Neural cell (in vitro differentiated cells): Measurements from ENCODE around the gene ZNF586. TPM values are rescaled to one million over a fixed set of nuclear protein-coding genes. Genes with fewer than 3 reads are reported as not detected.
"Not testable (repeated sequence)": the region's sequence is repeated elsewhere in the genome, so short reads cannot be mapped to it uniquely, and the experiment has no call there.

Source experiments
- H2AFZ ChIP-seq: fragments of 200-600, 300-800 bp; sonication (generic), shearing (Covaris generic); 2 replicates; pipeline ENCODE4 v1.6.0; 2014; ENCODE audit warnings: low read depth, mild to moderate bottlenecking, antibody characterized with exemption, low read length, moderate library complexity
- H3F3A ChIP-seq: fragments of 200-600 bp; shearing (Covaris generic); 2 replicates; pipeline ENCODE4 v1.6.1; 2016; ENCODE audit warnings: mild to moderate bottlenecking, moderate library complexity, mixed read lengths, antibody characterized with exemption, low read length; ENCODE audit not compliant: insufficient read depth, poor library complexity, severe bottlenecking
- H3K27ac ChIP-seq: fragments of 200-600, 300-800 bp; sonication (generic), shearing (Covaris generic); 2 replicates; pipeline ENCODE4 v1.5.1; 2014; ENCODE audit warnings: mild to moderate bottlenecking, low read length, moderate library complexity
- H3K27me3 ChIP-seq: fragments of 300-800, 200-600 bp; sonication (generic), shearing (Covaris generic); 2 replicates; pipeline ENCODE4 v1.6.0; 2014; ENCODE audit warnings: mild to moderate bottlenecking, low read depth, low read length, moderate library complexity; ENCODE audit not compliant: insufficient read depth
- H3K36me3 ChIP-seq: fragments of 300-800, 200-600 bp; sonication (generic), shearing (Covaris generic); 2 replicates; pipeline ENCODE4 v1.5.1; 2014; ENCODE audit warnings: mild to moderate bottlenecking, antibody characterized with exemption, low read length, moderate library complexity; ENCODE audit not compliant: insufficient read depth
- H3K4me2 ChIP-seq: fragments of 300-800, 200-600 bp; sonication (generic), shearing (Covaris generic); 2 replicates; pipeline ENCODE4 v1.6.0; 2014; ENCODE audit warnings: mild to moderate bottlenecking, low read length
- H3K4me3 ChIP-seq: fragments of 300-800, 200-600 bp; sonication (generic), shearing (Covaris generic); 2 replicates; pipeline ENCODE4 v1.5.1; 2014; ENCODE audit warnings: mild to moderate bottlenecking, low read length, moderate library complexity
- H3K79me2 ChIP-seq: fragments of 200-600 bp; shearing (Covaris generic); replicated peaks from 2 replicates; pipeline ENCODE4 v1.6.0; 2014; ENCODE audit warnings: mild to moderate bottlenecking, low read length, moderate library complexity; ENCODE audit not compliant: insufficient read depth
- H3K9ac ChIP-seq: fragments of 300-800, 200-600 bp; sonication (generic), shearing (Covaris generic); 2 replicates; pipeline ENCODE4 v1.6.1; 2016; ENCODE audit warnings: mild to moderate bottlenecking, low read length, mixed read lengths
- H3K9me2 ChIP-seq: fragments of 200-600 bp; shearing (Covaris generic); 2 replicates; pipeline ENCODE4 v1.6.1; 2016; ENCODE audit warnings: mild to moderate bottlenecking, low read length, mixed read lengths; ENCODE audit not compliant: insufficient read depth
- H3K9me3 ChIP-seq: fragments of 200-600, 300-800 bp; sonication (generic), shearing (Covaris generic); 2 replicates; pipeline ENCODE4 v1.6.1; 2016; ENCODE audit warnings: mild to moderate bottlenecking, mixed run types, low read length, moderate library complexity, mixed read lengths
- H4K20me1 ChIP-seq: fragments of 200-600 bp; shearing (Covaris generic); 2 replicates; pipeline ENCODE4 v1.6.1; 2016; ENCODE audit warnings: mild to moderate bottlenecking, mixed run types; ENCODE audit not compliant: insufficient read depth
- EP300 ChIP-seq: fragments of 450-650 bp; conservative IDR thresholded peaks from 2 replicates; pipeline ENCODE4 v1.6.1; 2014; ENCODE audit warnings: antibody characterized with exemption, mild to moderate bottlenecking, moderate library complexity; ENCODE audit not compliant: poor library complexity, severe bottlenecking
- EZH2 ChIP-seq: fragments of 200-600, 300-800 bp; shearing (Covaris generic), sonication (generic); IDR thresholded peaks from 2 replicates; pipeline ENCODE4 v1.6.1; 2014; ENCODE audit warnings: antibody characterized with exemption, low read length, borderline replicate concordance, mild to moderate bottlenecking; ENCODE audit not compliant: insufficient read depth, poor library complexity, severe bottlenecking
- MXI1 ChIP-seq: fragments of 450-650 bp; conservative IDR thresholded peaks from 2 replicates; pipeline ENCODE4 v1.6.1; 2014; ENCODE audit warnings: antibody characterized with exemption, mild to moderate bottlenecking; ENCODE audit not compliant: poor library complexity, severe bottlenecking
- POLR2AphosphoS5 ChIP-seq: IDR thresholded peaks from 2 replicates; pipeline ENCODE4 v1.6.1; 2012
- RAD21 ChIP-seq: fragments of 450-650 bp; conservative IDR thresholded peaks from 2 replicates; pipeline ENCODE4 v1.6.1; 2014; ENCODE audit warnings: antibody characterized with exemption, mild to moderate bottlenecking, moderate library complexity
- REST ChIP-seq: IDR thresholded peaks from 2 replicates; pipeline ENCODE4 v1.6.1; 2012; ENCODE audit warnings: borderline replicate concordance
- SMC3 ChIP-seq: fragments of 450-650 bp; conservative IDR thresholded peaks from 2 replicates; pipeline ENCODE4 v1.6.1; 2014; ENCODE audit warnings: antibody characterized with exemption, mild to moderate bottlenecking, moderate library complexity; ENCODE audit not compliant: poor library complexity
- TAF1 ChIP-seq: IDR thresholded peaks from 2 replicates; pipeline ENCODE4 v1.6.1; 2012; ENCODE audit warnings: low read depth
- polyA plus RNA-seq: library from polyadenylated mRNA; depleted of rRNA; stranded (reverse); fragments of >200 nt; gene quantifications from 2 replicates; pipeline ENCODE4 v1.2.3, GENCODE V29; 2014
- TF ChIP-seq, protein P1 (sequence below): fragments of 450-650 bp; IDR thresholded peaks from 2 replicates; pipeline ENCODE4 v1.5.1; 2014; ENCODE audit warnings: antibody characterized with exemption, mild to moderate bottlenecking, moderate library complexity; ENCODE audit not compliant: poor library complexity, severe bottlenecking

The ZNF586 gene
- polyA plus RNA-seq, 1 donor from 2014 or later = 22.0 TPM

DNA sequence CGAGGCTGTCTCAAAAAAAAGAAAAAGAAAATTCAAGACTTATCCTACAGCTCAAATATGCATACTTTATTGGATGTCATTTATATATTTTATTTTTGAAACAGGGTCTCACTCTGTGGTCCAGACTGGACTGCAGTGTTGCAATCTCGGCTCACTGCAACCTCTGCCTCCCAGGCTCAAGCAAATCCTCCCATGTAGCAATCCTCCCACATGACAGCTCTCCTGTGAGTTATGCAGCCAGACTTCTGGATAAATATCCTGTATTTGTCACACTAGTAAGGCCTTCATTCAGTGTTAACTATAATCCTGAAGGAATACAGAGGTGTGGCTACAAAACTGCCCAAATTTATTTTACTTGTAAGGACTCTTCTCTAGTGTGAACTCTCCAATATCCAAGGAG, 38.1 kb downstream of the ZNF586 start:
- H3F3A ChIP-seq = peaks cover 3% of the 10 kb centered on the region

GRCh38 chr19:57810410-57811295, 41.2 kb downstream of the ZNF586 start:
- H3K36me3 ChIP-seq, H3K27me3 ChIP-seq, H3K4me2 ChIP-seq, H3K79me2 ChIP-seq, H3K9me3 ChIP-seq, H2AFZ ChIP-seq, H3K9me2 ChIP-seq, H3K9ac ChIP-seq, H3F3A ChIP-seq, H3K27ac ChIP-seq, H4K20me1 ChIP-seq, H3K4me3 ChIP-seq: not testable (repeated sequence)

More for the DNA sequence above, 38.1 kb downstream of the ZNF586 start:
- H3K36me3 ChIP-seq = no peaks in the 10 kb centered on the region
- peaks cover 4% of the 10 kb centered on the region for H3K79me2 ChIP-seq
- no peak for TF ChIP-seq REST
- no peak for TF ChIP-seq EP300
- TF ChIP-seq MXI1 = no peak
- TF ChIP-seq SMC3 = no peak
- no peak for TF ChIP-seq EZH2
- TF ChIP-seq, protein P1, sequence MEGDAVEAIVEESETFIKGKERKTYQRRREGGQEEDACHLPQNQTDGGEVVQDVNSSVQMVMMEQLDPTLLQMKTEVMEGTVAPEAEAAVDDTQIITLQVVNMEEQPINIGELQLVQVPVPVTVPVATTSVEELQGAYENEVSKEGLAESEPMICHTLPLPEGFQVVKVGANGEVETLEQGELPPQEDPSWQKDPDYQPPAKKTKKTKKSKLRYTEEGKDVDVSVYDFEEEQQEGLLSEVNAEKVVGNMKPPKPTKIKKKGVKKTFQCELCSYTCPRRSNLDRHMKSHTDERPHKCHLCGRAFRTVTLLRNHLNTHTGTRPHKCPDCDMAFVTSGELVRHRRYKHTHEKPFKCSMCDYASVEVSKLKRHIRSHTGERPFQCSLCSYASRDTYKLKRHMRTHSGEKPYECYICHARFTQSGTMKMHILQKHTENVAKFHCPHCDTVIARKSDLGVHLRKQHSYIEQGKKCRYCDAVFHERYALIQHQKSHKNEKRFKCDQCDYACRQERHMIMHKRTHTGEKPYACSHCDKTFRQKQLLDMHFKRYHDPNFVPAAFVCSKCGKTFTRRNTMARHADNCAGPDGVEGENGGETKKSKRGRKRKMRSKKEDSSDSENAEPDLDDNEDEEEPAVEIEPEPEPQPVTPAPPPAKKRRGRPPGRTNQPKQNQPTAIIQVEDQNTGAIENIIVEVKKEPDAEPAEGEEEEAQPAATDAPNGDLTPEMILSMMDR = no peak
- no peak for TF ChIP-seq TAF1
- TF ChIP-seq POLR2AphosphoS5 = no peak
- TF ChIP-seq RAD21 = no peak
- H4K20me1 ChIP-seq = no peaks in the 10 kb centered on the region
- H3K9ac ChIP-seq = no peak overlapping the region
- no peak overlapping the region for H3K4me3 ChIP-seq
- no peak overlapping the region for H3K4me2 ChIP-seq
- H2AFZ ChIP-seq = no peak overlapping the region
- H3K9me3 ChIP-seq = no peaks in the 10 kb centered on the region
- no peaks in the 10 kb centered on the region for H3K9me2 ChIP-seq
- H3K27ac ChIP-seq = no peak overlapping the region
- H3K27me3 ChIP-seq = no peaks in the 10 kb centered on the region
